Esophagus squamous epithelium (tissue), 4 donors: ENCODE results near the gene KLHL12.

Experiments
- POLR2A ChIP-seq, 4 donors: fragments of 450-650 bp; IDR thresholded peaks; one replicate each; pipeline ENCODE4 v1.6.1; 2017; ENCODE audit warnings: antibody characterized with exemption in 4 of 4, mild to moderate bottlenecking in 4 of 4, moderate library complexity in 3 of 4
- TF ChIP-seq, protein P1 (sequence below), 6 experiments: fragments of 450-650 bp in 4 of 6; fragments of 200-600 bp in 2 of 6; sonication (generic) in 2 of 6; IDR thresholded peaks; one replicate each; pipeline ENCODE4 v1.5.1; 2016 to 2019; ENCODE audit warnings: antibody characterized with exemption in 6 of 6, mild to moderate bottlenecking in 4 of 6, moderate library complexity in 4 of 6

DNA sequence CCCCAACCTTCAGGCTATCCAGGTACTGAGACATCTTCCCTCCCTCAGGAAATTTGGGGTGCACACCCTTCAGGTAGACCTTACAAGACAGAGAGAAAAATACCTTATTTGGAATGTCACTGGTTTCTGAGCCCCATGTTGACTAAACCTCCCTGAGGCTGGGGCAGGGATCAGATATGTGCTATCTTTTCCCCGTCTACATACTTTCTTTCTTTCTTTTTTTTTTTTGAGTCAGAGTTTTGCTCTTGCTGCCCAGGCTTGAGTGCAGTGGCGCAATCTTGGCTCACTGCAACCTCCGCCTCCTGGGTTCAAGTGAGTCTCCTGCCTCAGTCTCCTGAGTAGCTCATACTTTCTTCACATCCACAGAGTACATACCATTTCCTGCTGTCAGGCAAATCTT, 38.4 kb upstream of the KLHL12 start:
- TF ChIP-seq, protein P1, sequence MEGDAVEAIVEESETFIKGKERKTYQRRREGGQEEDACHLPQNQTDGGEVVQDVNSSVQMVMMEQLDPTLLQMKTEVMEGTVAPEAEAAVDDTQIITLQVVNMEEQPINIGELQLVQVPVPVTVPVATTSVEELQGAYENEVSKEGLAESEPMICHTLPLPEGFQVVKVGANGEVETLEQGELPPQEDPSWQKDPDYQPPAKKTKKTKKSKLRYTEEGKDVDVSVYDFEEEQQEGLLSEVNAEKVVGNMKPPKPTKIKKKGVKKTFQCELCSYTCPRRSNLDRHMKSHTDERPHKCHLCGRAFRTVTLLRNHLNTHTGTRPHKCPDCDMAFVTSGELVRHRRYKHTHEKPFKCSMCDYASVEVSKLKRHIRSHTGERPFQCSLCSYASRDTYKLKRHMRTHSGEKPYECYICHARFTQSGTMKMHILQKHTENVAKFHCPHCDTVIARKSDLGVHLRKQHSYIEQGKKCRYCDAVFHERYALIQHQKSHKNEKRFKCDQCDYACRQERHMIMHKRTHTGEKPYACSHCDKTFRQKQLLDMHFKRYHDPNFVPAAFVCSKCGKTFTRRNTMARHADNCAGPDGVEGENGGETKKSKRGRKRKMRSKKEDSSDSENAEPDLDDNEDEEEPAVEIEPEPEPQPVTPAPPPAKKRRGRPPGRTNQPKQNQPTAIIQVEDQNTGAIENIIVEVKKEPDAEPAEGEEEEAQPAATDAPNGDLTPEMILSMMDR (IDR thresholded peaks at IDR 0.05) = no peak
- TF ChIP-seq POLR2A (IDR thresholded peaks at IDR 0.05) = no peak
